Panc1 (cell line): Measurements from ENCODE around the gene UBE3B. TPM values are rescaled to one million over a fixed set of nuclear protein-coding genes. Genes with fewer than 3 reads are reported as not detected.

Source experiments
- ATAC-seq: fragments of 200-7000 bp; cut with Tn5 transposase; 2 replicates; pipeline ENCODE4 v1.9.1; 2020; ENCODE audit warnings: mild to moderate bottlenecking, moderate library complexity
- BruUV-seq: library from RNA; stranded (reverse); fragments of 400-500 nt; replicated peaks from 2 replicates; lab custom pipeline; 2021; lab: Mats Ljungman, UMichigan
- CTCF ChIA-PET: fragments of 300-600 bp; sonication (Branson Sonifier 250); formaldehyde crosslinking; loops from one replicate; lab custom pipeline; 2022; ENCODE audit warnings: antibody characterized with exemption; lab: Charles Lee
- POLR2A ChIA-PET: fragments of 300-600 bp; sonication (Branson Sonifier 250); formaldehyde crosslinking; loops from one replicate; lab custom pipeline; 2022; ENCODE audit warnings: antibody characterized with exemption; lab: Charles Lee
- DNase-seq: peaks from one replicate; pipeline ENCODE4 v3.0.0-alpha.2; 2010; ENCODE audit warnings: low read depth, low spot score
- H3K27ac ChIP-seq: 2 replicates; pipeline ENCODE4 v1.5.1; 2011; ENCODE audit warnings: mild to moderate bottlenecking, low read length, inconsistent platforms
- H3K27me3 ChIP-seq: fragments of 200-500 bp; sonication (Bioruptor generic); 2 replicates; pipeline ENCODE4 v1.6.0; 2014; ENCODE audit warnings: low read length, inconsistent platforms; ENCODE audit not compliant: control insufficient read depth, insufficient read depth
- H3K36me3 ChIP-seq: fragments of 200-500 bp; sonication (Bioruptor generic); 2 replicates; pipeline ENCODE4 v1.5.1; 2014; ENCODE audit warnings: inconsistent platforms, mild to moderate bottlenecking, low read length, moderate library complexity; ENCODE audit not compliant: control insufficient read depth, insufficient read depth
- H3K4me1 ChIP-seq: 2 replicates; pipeline ENCODE4 v1.5.1; 2011; ENCODE audit warnings: inconsistent platforms, mild to moderate bottlenecking, low read length, moderate library complexity; ENCODE audit not compliant: control insufficient read depth, insufficient read depth
- H3K4me3 ChIP-seq, 2 experiments: 2 replicates each; pipeline ENCODE4 v1.5.1; 2011 to 2012; ENCODE audit warnings: low read depth in 2 of 2, low read length in 2 of 2, mild to moderate bottlenecking in 2 of 2, inconsistent platforms in 1 of 2, moderate library complexity in 1 of 2
- H3K9me3 ChIP-seq: fragments of 200-500 bp; sonication (Bioruptor generic); 2 replicates; pipeline ENCODE4 v1.5.1; 2014; ENCODE audit warnings: low read depth, mild to moderate bottlenecking, inconsistent platforms, low read length, moderate library complexity; ENCODE audit not compliant: control insufficient read depth, insufficient read depth
- POLR2AphosphoS5 ChIP-seq: IDR thresholded peaks from 2 replicates; pipeline ENCODE4 v1.6.1; 2012; ENCODE audit warnings: mild to moderate bottlenecking, low read depth, low read length, moderate library complexity
- SIN3A ChIP-seq: IDR thresholded peaks from 2 replicates; pipeline ENCODE4 v1.6.1; 2012; ENCODE audit warnings: low read depth, mild to moderate bottlenecking, low read length, moderate library complexity, borderline replicate concordance; ENCODE audit not compliant: insufficient read depth
- TCF7L2 ChIP-seq: IDR thresholded peaks from 2 replicates; pipeline ENCODE4 v1.6.1; 2011; ENCODE audit warnings: mild to moderate bottlenecking, low read depth, low read length, inconsistent platforms
- in situ Hi-C: cut with HindIII; loops from 2 replicates; pipeline ENCODE4 v1.10.0; 2016; ENCODE audit warnings: low sequenced_read_pairs, low pct_unique_long_range_greater_than_20kb
- intact Hi-C: fragments of 100-400 bp; cut with micrococcal nuclease; formaldehyde crosslinking; loops from one replicate; pipeline ENCODE4 v1.10.0; 2022; ENCODE audit not compliant: unreplicated experiment
- total RNA-seq: library from RNA; stranded (reverse); gene quantifications from one replicate; pipeline ENCODE4 v1.2.1, GENCODE V29; 2021; ENCODE audit not compliant: unreplicated experiment
- TF ChIP-seq, protein P1 (sequence below): fragments of 450-650 bp; IDR thresholded peaks from 2 replicates; pipeline ENCODE4 v1.5.1; 2017; ENCODE audit warnings: mild to moderate bottlenecking
- TF ChIP-seq, protein P2 (sequence below), 2 experiments: IDR thresholded peaks; 2 replicates each; pipeline ENCODE4 v1.6.1; 2011 to 2012; ENCODE audit warnings: low read depth in 2 of 2, control low read depth in 1 of 2, low read length in 1 of 2, mild to moderate bottlenecking in 1 of 2, moderate library complexity in 1 of 2; ENCODE audit not compliant: insufficient read depth in 1 of 2

UBE3B gene
- total RNA-seq, 1 experiment from 2014 or later, result 38.9 TPM

- no peaks in the 10 kb centered on the region for H3K4me1 ChIP-seq
- in situ Hi-C loops, result no loop called here
- H3K9me3 ChIP-seq, result no peaks in the 10 kb centered on the region
- H3K4me3 ChIP-seq, result no peak overlapping the region
- no TSS peak for BruUV-seq
- H3K36me3 ChIP-seq, result no peaks in the 10 kb centered on the region
- POLR2A ChIA-PET, result no interaction called here
- DNase-seq, result no peak
- intact Hi-C loops, result no loop called here
- no peaks in the 10 kb centered on the region for H3K27me3 ChIP-seq
- ATAC-seq, result no peak
- H3K27ac ChIP-seq, result no peak overlapping the region
- CTCF ChIA-PET, result interaction anchor here (0.5 to 0.6 kb wide), 2 partner anchors 26 to 174 kb away, joined by 4 read pairs; no protein-coding TSS in a partner anchor
- TF ChIP-seq POLR2AphosphoS5, result no peak
Observed at GRCh38 chr12:109540526-109541412, 63.3 kb downstream of the UBE3B start.

DNA sequence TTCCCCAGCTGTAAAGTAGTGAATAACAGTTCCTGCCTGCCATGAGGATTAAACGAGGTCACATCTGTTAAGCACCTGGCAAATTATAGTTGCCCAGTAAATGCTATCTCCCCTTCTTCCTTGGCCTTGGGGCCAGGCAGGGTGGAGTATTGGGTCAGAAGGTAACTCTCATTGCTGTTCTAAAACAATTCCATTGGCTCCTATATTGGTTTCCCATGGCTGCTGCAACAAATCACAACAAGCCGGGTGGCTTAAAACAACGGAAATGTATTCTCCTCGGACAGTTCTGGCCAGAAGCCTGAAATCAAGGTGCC, 63.9 kb downstream of the UBE3B start:
- in situ Hi-C loops (no loop called here), intact Hi-C loops (no loop called here)
- DNase-seq, result no peak
- Histone ChIP-seq H3K9me3 (no peaks in the 10 kb centered on the region), H3K4me1 (no peaks in the 10 kb centered on the region), H3K36me3 (no peaks in the 10 kb centered on the region), H3K4me3 (no peak overlapping the region), H3K27ac (no peak overlapping the region), H3K27me3 (no peaks in the 10 kb centered on the region)
- no TSS peak for BruUV-seq
- no peak for ATAC-seq
- POLR2A ChIA-PET, result no interaction called here
- CTCF ChIA-PET, result interaction anchor here (0.6 kb wide), 1 partner anchor 173 kb away, joined by 4 read pairs; no protein-coding TSS in a partner anchor
- TF ChIP-seq SIN3A (no peak), POLR2AphosphoS5 (no peak), TCF7L2 (no peak)
- TF ChIP-seq, protein P1, sequence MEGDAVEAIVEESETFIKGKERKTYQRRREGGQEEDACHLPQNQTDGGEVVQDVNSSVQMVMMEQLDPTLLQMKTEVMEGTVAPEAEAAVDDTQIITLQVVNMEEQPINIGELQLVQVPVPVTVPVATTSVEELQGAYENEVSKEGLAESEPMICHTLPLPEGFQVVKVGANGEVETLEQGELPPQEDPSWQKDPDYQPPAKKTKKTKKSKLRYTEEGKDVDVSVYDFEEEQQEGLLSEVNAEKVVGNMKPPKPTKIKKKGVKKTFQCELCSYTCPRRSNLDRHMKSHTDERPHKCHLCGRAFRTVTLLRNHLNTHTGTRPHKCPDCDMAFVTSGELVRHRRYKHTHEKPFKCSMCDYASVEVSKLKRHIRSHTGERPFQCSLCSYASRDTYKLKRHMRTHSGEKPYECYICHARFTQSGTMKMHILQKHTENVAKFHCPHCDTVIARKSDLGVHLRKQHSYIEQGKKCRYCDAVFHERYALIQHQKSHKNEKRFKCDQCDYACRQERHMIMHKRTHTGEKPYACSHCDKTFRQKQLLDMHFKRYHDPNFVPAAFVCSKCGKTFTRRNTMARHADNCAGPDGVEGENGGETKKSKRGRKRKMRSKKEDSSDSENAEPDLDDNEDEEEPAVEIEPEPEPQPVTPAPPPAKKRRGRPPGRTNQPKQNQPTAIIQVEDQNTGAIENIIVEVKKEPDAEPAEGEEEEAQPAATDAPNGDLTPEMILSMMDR, result no peak
- TF ChIP-seq, protein P2, sequence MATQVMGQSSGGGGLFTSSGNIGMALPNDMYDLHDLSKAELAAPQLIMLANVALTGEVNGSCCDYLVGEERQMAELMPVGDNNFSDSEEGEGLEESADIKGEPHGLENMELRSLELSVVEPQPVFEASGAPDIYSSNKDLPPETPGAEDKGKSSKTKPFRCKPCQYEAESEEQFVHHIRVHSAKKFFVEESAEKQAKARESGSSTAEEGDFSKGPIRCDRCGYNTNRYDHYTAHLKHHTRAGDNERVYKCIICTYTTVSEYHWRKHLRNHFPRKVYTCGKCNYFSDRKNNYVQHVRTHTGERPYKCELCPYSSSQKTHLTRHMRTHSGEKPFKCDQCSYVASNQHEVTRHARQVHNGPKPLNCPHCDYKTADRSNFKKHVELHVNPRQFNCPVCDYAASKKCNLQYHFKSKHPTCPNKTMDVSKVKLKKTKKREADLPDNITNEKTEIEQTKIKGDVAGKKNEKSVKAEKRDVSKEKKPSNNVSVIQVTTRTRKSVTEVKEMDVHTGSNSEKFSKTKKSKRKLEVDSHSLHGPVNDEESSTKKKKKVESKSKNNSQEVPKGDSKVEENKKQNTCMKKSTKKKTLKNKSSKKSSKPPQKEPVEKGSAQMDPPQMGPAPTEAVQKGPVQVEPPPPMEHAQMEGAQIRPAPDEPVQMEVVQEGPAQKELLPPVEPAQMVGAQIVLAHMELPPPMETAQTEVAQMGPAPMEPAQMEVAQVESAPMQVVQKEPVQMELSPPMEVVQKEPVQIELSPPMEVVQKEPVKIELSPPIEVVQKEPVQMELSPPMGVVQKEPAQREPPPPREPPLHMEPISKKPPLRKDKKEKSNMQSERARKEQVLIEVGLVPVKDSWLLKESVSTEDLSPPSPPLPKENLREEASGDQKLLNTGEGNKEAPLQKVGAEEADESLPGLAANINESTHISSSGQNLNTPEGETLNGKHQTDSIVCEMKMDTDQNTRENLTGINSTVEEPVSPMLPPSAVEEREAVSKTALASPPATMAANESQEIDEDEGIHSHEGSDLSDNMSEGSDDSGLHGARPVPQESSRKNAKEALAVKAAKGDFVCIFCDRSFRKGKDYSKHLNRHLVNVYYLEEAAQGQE (IDR thresholded peaks at IDR 0.05; ENCODE audit: insufficient read depth in 1 of 2, low read depth in 2 of 2, low read length in 1 of 2), result no peak

- no peaks in the 10 kb centered on the region for H3K4me1 ChIP-seq
- H3K9me3 ChIP-seq, result no peaks in the 10 kb centered on the region
- no peaks in the 10 kb centered on the region for H3K27me3 ChIP-seq
- intact Hi-C loops, result no loop called here
- H3K27ac ChIP-seq, result no peak overlapping the region
- TF ChIP-seq TCF7L2 (no peak), POLR2AphosphoS5 (no peak), SIN3A (no peak)
- TF ChIP-seq, protein P1, result no peak
- TF ChIP-seq, protein P2 (IDR thresholded peaks at IDR 0.05; ENCODE audit: insufficient read depth in 1 of 2, low read depth in 2 of 2, low read length in 1 of 2), result no peak
- BruUV-seq, result no TSS peak
- ChIA-PET POLR2A (no interaction called here), CTCF (no interaction called here)
- no peak for ATAC-seq
- in situ Hi-C loops, result no loop called here
- no peak overlapping the region for H3K4me3 ChIP-seq
- no peaks in the 10 kb centered on the region for H3K36me3 ChIP-seq
- no peak for DNase-seq
Observed at GRCh38 chr12:109542014-109542413, 64.6 kb downstream of the UBE3B start.
